Bronchial epithelial cell (primary cell): ENCODE measurements around the gene PDAP1. TPM values are rescaled to one million over a fixed set of nuclear protein-coding genes. Genes with fewer than 3 reads are reported as not detected.

Experiments used
- DNase-seq: peaks from one replicate; pipeline ENCODE4 v3.0.0-alpha.2; 2010; ENCODE audit warnings: low read depth
- FAIRE-seq: peaks from 2 replicates; lab custom pipeline; 2011; peaks lifted over from hg19 to GRCh38; lab: Jason Lieb, UNC
- H3K27me3 ChIP-seq: 2 replicates; pipeline ENCODE4 v1.5.1; 2011; ENCODE audit warnings: low read length; ENCODE audit not compliant: control insufficient read depth, insufficient read depth
- H3K36me3 ChIP-seq: 2 replicates; pipeline ENCODE4 v1.5.1; 2011; ENCODE audit warnings: low read length; ENCODE audit not compliant: control insufficient read depth, insufficient read depth
- H3K4me3 ChIP-seq: 2 replicates; pipeline ENCODE4 v1.5.1; 2011; ENCODE audit warnings: mild to moderate bottlenecking, low read depth, low read length, control low read depth
- total RNA-seq: library from RNA; depleted of rRNA; stranded (reverse); fragments of >200 nt; gene quantifications from 2 replicates; pipeline ENCODE4 v1.2.1, GENCODE V29; 2014
- TF ChIP-seq, protein P1 (sequence below): IDR thresholded peaks from 2 replicates; pipeline ENCODE4 v1.5.1; 2011; ENCODE audit warnings: mild to moderate bottlenecking, moderate library complexity, low read length, control low read depth, inconsistent platforms; ENCODE audit not compliant: insufficient read depth, severe bottlenecking

The PDAP1 gene, protein sequence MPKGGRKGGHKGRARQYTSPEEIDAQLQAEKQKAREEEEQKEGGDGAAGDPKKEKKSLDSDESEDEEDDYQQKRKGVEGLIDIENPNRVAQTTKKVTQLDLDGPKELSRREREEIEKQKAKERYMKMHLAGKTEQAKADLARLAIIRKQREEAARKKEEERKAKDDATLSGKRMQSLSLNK
- total RNA-seq: 38.2 and 45.1 TPM in 2 replicates

DNA sequence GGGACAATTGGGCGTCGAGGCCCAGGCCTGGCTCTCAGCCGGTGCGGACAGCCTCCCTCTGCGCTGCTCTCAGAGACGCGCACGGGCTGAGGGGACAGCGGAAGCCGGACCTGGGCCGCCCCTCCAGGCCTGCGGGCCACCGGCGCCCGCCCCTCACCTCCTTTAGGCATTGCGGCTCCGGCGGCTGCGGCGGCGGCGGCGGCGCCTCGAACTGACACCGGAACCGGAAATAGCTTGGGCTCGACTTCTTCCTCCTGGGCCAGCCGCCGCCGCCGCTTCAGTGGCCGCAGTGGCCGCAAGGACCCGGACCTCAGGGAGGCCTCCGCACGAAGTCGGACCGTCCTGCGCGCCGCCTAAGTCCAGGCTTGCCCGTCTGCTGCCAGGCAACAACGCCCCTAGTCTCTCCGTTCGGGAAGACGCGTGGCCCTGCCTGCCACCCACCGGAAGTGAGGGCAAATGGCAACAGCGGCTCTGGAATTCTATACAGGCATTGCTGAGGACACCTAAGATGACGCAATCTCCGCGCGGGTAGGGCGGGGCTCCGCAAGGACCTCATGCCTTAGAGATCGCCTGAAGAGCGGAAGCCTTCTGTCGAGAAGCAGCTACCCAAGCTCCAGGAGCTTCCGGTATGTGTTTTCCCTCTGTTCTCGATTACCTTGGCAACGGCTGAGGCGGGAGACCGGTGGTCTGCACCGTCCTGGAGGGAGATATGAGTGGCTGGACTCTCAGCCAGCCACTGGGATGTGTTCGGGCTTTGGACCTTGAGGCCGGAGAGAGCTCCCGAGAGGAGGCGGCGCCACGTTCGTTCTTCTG lies at the start of gene PDAP1, which contains the start of gene BUD31:
Gene PDAP1, minus strand, starts transcription at position 219 of the 813 bp plus-strand sequence. Its CDS starts 49 bp downstream, at position 170.
Gene BUD31, plus strand, starts transcription at position 591 of the 813 bp plus-strand sequence. CDS start 2,124 bp downstream, outside the sequence.
- Histone ChIP-seq H3K27me3 (no peaks in the 10 kb centered on the region), H3K36me3 (peaks cover 19% of the 10 kb centered on the region), H3K4me3 (peak within 1 kb of the TSS; percentile 84)
- TF ChIP-seq, protein P1, sequence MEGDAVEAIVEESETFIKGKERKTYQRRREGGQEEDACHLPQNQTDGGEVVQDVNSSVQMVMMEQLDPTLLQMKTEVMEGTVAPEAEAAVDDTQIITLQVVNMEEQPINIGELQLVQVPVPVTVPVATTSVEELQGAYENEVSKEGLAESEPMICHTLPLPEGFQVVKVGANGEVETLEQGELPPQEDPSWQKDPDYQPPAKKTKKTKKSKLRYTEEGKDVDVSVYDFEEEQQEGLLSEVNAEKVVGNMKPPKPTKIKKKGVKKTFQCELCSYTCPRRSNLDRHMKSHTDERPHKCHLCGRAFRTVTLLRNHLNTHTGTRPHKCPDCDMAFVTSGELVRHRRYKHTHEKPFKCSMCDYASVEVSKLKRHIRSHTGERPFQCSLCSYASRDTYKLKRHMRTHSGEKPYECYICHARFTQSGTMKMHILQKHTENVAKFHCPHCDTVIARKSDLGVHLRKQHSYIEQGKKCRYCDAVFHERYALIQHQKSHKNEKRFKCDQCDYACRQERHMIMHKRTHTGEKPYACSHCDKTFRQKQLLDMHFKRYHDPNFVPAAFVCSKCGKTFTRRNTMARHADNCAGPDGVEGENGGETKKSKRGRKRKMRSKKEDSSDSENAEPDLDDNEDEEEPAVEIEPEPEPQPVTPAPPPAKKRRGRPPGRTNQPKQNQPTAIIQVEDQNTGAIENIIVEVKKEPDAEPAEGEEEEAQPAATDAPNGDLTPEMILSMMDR: peak; percentile 9
- FAIRE-seq (no peak), DNase-seq (peak; percentile 89)

DNA sequence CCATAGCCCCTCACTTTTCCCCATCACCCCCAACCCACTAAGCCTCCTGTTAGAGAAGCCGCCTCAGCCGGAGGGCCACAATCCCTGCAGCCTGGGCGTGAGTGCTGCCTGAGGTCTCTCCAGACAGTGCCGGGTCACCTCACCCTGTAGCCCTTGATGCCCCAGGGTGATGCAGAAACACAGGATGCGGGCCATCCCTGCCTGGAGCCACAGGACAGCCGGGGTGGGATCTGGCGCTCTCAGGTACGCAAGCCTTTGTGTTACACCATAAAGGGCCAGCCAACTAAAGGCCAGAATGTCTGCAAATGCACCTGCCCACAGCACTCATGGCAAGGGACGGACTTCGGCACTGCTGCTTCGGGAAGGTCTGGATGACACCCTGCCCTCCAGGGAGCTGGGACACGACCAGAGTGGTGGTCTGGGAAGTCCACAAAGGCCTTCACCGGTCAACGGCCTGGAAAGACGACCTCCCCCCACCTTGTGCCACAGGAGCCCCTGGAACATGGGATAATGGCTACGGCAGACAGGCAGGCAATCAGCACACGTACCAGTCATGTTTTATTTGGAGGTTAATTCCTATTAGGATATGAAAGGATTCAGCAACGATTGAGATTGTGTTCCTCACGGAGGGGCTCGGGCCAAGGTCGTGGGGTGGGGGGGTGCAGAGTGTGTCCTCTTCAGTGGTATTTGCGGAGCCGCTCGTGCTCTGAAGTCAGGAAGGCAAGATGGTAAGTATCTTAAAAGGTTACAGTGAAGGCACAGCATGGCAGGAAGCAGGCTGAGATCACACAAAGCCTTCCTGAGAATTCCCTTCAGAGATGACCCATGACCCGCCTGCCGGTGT lies 49.5 kb upstream of the PDAP1 start:
- FAIRE-seq: no peak
- no peak overlapping the region for H3K4me3 ChIP-seq
- H3K36me3 ChIP-seq: peaks cover 33% of the 10 kb centered on the region
- TF ChIP-seq, protein P1: no peak
- no peaks in the 10 kb centered on the region for H3K27me3 ChIP-seq
- no peak for DNase-seq

DNA sequence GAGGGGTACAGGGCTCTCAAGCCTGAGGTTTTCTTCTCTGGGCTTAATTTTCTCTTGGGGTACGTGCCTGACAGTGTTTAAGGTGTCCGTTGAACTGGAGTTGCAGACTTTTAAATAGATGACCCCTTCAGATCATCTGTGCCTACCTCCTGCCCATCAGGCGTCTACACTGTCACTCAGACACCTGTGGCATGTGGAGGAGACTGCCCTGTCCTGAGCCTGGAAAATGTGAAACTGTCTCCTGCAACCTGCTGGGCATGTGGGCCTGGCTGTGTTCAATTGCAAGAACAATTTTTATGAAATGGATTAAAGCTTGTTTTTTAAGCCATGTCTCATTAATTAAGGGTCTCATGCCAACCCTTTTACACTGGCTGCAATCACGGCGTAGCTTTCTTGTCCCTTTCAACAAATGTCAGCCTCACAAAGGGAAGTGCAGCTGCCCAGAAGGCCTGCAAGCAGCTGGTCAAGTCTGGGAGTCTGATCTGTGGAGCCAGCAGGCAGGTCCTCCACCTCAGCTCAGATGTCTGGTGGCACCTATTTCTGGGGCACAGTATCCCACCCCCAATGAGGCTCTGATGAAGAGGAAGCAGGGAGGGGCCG lies 48.8 kb upstream of the PDAP1 start:
- Histone ChIP-seq H3K27me3 (no peaks in the 10 kb centered on the region), H3K36me3 (peaks cover 35% of the 10 kb centered on the region), H3K4me3 (no peak overlapping the region)
- FAIRE-seq (no peak), DNase-seq (no peak)
- TF ChIP-seq, protein P1: no peak

DNA sequence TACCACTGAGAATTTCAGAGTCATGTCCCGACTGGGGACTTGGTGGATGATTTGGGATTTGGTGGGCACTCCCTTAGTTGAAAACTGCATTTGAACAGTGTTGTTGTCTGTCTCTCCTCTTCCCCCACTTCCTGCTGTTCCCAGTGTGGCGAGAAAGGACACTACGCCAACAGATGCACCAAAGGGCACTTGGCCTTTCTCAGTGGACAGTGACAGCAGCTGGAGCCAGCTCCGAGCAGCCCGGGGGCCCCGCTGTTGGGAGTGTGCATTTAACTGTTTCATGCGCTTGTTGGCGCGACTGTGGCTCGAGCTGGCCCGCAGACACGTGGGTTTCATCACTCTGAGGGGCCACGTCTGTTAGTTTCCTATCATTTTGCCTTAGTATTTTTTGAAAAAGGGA lies 47.9 kb upstream of the PDAP1 start:
- Histone ChIP-seq H3K4me3 (no peak overlapping the region), H3K27me3 (no peaks in the 10 kb centered on the region), H3K36me3 (peaks cover 38% of the 10 kb centered on the region)
- DNase-seq: no peak
- no peak for FAIRE-seq
- TF ChIP-seq, protein P1: no peak

DNA sequence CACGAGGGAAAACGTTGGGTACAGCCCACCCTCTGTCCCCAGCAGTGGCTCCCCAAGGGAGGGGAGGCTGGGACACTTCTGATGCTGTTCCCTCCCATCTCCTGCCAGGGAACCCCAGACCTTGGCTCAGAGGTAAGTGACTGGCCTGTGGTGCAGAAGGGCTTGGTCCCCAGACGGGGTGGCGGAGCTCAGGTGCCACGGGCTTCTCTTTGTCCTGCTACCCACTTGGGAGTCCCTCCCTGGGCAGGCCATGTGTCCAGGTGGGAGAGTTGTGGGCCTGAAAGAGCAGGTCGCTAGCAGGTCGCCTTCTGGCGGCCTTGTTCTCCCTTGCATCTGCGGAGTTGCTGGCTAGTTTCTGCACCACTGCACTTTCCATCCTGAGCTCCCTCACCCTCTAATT lies 47.5 kb upstream of the PDAP1 start:
- DNase-seq (no peak), FAIRE-seq (peak; percentile 13)
- TF ChIP-seq, protein P1: no peak
- Histone ChIP-seq H3K4me3 (no peak overlapping the region), H3K27me3 (no peaks in the 10 kb centered on the region), H3K36me3 (peaks cover 41% of the 10 kb centered on the region)
